ENCODE results near the gene ATP2B3.

ATP2B3 gene

GRCh38 chrX:153517423-153517822, at the start of gene ATP2B3:
Gene ATP2B3 (plus strand): TSS chrX:153517642. CDS start chrX:153536248, 18,606 bp downstream.
- peak in 4 of 58 donors; percentile 3 to 14 (median 10) for DNase-seq

DNA sequence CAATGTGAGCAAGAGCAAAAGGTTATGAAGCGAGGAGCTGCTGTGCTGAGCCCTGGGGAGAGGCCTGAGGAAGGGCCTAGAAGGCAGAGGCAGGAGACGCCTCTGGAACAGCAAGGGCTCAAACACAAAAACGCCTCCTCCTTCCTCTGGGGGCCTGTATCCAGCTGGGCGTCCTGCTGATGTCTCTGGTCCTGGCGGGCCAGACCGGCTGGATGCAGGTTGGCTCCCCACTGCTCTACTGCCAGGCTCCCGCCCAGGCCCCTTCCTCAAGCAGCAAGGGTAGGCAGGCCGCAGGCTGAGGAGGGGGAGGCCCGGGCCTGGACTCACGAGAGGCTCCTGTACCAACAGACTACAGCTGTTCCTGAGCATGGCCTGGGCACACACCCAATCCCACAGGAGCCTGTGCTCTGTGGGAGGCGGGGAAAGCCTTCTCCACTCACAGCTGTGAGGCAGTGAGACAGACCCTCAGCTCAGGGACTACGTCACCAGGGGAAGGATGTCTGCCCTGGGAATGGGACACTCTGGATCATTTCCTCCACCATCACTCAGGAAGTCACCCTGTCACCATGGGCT, 49.3 kb upstream of the ATP2B3 start:
- no peak for DNase-seq

GRCh38 chrX:153469811-153470410, 47.5 kb upstream of the ATP2B3 start:
- DNase-seq: peak in 5 of 58 donors; percentile 52 to 69 (median 56)

DNA sequence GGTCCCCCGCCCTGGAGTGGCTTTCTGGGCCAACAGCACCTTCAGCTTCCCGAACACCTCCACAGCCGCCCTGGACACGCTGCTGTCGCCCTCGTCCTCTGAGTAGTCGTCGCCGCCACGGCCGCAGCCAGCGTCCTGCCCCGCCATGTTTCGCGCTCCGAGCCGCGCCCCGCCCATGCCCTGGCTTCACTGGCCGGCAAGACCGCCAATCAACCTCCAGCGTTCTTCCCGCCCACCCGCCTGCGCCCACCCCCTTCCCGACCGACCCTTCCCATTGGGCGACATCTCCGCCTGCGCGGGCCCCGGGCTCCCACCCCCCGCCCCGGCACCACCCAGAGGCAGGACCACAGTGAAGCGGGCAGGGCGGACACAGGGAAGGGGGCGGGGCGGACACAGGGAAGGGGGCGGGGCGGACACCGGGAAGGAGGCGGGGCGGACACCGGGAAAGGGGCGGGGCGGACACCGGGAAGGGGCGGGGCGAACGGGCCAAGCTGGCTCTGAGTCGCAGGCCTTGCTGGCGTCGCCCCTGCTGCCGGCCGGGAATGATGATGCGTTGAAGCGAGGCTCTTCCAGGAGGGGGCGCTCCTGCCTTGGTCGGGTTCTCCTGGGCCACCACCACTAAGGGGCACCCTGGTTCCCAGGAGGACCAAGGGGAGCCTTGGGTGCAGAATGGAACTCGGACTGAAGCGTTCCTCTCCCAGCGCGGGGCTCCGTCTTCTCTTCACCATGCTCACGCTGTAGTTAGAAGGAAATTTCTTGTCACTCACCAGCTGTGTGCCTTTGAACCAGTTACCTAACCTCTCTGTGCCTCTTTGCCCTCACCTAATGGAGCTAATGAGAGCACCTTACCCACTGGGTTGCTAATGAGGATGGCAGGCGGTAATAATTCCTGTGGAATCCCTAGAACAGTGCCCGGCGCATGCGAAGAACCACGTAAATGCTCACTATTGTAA, 46.8 kb upstream of the ATP2B3 start, which contains the start of gene HAUS7:
HAUS7 (minus strand) TSS at position 166 of the 953 bp plus-strand sequence; CDS start at position 147, 19 bp downstream.
- peak; percentile 38 to 97 (median 88) for DNase-seq

DNA sequence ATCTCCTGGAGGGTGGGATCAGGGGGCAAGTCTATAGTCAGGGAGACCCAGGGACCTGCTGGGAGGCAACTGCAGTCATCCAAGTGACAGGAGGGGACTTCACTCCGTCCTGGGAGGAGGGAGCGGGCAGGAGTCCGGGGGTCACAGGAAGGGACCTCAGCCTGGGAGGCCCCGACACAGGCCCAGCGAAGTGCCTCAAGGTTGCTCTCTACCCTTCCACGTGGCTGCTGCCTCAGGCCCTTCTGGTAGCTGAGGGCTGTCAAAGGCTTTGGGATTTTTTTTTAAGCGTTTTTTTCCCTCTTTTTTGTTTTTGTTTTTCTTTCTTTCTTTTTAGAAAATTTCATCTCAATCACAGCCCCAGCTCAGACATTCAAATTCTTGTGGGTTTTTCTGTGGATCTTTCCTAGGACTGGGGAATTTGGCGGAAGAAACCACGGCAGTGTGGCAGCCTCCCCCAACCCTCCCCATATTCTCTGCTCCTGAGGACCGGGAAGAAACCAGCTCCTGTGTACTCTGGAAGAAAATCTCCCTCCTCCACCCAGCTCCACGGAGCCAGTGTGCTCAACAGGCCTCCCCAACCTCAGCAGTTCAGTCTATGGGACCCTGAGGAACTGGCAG, 45.7 kb upstream of the ATP2B3 start:
- DNase-seq: no peak

- no peak for DNase-seq
Observed at GRCh38 chrX:153473126-153473525, 44.3 kb upstream of the ATP2B3 start.

GRCh38 chrX:153474266-153474665, 43.2 kb upstream of the ATP2B3 start:
- DNase-seq: no peak

DNA sequence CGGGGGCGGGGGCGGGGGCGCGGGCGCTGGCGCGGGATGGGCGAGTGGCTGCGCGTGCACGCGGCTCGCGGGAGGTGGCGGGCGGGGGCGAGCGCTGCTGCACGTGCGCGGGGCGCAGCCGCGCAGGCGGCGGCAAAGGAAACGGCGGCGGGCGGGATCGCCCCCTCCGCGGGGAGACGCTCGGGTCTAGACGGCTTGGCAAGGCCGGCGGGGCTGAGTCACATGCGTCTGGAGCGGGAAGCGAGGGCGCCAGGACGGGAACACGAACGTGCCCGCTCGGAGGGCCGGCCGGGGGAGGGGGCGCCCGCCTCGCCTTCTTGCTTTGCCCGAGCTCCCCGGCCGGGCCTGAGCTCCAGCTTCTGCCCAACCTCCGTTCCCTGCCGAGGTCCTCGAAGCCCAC, 42.7 kb upstream of the ATP2B3 start:
- peak in 34 of 58 donors; percentile 3 to 62 (median 28) for DNase-seq

DNA sequence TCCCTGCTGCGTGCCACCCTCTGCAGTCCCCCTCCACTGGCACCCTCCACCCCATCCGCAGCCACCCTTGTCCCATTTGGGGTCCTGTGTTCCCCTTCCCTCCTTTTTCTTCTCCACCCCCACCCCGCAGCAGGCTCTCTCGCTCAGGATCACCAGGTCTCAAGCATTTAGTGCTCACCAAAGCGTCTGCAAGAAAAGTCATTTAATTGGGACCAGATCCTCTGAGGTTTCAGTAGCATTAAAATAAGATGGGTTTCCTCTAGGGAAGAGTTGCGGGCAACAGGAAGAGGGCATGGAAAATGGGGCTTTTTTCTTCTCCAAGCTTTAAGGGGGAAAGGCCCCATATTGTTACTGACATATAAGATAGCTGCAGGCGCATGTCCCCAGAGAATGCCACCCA, 42.2 kb upstream of the ATP2B3 start:
- DNase-seq: no peak

GRCh38 chrX:153475751-153476281, 41.6 kb upstream of the ATP2B3 start:
- DNase-seq: no peak

- DNase-seq: peak in 2 of 58 donors; percentile 11 to 22
Observed at GRCh38 chrX:153476666-153477363, 40.6 kb upstream of the ATP2B3 start.

- no peak for DNase-seq
Observed at GRCh38 chrX:153477364-153477857, 40.0 kb upstream of the ATP2B3 start.

DNA sequence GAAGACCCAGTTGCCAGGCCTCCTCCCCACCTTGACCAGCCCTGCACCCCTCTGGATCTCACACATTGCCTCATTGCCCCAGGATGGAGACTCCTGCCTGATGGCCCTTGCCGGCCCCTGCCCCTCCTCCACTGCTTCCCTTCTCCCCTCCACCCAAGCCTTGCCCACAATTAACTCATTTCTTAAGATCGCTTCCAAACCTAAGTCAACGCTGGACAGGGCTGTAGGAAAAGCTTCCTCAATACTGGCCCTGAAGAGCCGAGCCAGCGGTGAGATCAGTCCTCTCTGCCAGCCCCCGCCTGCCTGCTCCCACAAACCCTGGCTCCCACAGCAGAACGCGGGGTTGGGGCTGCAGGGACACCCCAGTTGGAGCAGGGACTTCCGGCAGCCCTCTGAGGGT, 39.5 kb upstream of the ATP2B3 start:
- no peak for DNase-seq

DNA sequence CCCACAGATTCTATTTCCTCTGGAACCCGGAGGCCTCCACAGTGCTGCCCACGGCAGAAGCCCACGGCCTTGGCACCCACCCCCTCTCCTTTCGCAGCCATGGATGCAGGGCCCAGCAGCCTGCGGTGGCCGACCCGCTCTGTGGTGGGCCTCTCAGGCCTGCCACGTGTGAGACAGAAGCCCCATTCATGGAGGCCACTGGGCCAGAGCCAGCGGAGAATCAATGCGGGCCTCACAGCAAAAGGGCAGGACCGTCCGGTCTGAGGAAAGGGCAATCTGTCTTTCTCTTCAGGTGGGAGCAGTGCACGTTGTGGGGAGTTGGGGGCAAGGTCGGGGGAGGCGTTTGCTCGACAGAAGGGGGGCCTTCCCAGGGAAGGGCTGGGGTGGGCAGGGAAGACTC, 38.7 kb upstream of the ATP2B3 start:
- DNase-seq: peak in 16 of 58 donors; percentile 3 to 37 (median 12)

GRCh38 chrX:153481043-153481442, 36.4 kb upstream of the ATP2B3 start:
- DNase-seq: no peak

DNA sequence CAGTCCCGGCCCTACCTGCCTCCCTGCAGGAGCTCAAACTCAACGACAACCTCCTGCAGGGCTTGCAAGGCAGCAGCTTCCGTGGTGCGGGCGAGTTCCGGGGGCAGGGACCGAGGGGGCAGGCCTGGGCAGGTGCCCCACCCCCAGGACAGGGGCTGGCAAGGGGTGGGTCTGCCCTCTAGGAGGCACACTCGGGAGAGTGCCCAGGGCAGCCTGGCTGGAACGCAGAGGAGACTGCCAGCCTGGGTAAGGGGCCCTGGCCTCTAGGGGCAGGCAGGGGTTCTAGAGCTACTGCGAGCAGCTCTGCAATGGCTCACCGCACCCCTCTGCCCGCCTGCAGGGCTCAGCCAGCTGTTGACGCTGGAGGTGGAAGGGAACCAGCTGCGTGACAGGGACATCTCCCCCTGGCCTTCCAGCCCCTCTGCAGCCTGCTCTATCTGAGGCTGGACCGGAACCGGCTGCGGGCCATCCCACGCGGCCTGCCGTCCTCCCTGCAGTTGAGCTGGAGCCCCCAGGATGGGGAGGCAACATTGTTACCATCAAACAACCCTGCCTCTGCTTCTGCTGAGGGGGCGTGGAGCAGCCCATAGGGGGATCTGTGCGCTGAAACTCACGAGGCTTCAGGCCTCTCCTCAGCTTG, 34.9 kb upstream of the ATP2B3 start:
- no peak for DNase-seq

DNA sequence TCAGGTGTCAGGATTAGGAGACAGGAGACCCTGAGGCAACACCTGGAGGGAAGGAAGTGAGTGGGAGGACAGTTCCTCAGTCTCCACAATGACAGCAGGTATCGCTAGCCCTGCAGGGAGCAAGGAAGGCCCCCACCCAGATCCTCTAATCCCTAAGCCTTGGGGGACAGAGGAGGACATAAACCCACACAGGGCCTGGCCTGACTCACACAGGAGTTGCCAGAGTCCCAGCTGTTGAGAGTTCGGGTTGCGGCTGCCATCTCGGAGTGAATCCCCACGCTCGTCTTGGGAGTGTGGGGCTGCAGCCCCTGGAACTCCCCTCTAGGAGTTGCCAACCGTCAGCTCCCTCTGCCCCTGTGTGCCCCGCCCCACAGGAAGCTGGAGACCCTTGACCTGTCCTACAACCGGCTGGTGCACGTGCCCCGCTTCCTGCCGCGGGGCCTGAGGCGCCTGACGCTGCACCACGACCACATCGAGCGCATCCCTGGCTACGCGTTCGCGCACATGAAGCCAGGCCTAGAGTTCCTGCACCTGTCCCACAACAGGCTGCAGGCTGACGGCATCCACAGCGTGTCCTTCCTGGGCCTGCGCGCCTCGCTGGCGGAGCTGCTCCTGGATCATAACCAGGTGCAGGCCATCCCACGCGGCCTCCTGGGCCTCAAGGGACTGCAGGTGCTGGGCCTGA, 31.9 kb upstream of the ATP2B3 start:
- no peak for DNase-seq

- DNase-seq: no peak
Observed at GRCh38 chrX:153486171-153486570, 31.3 kb upstream of the ATP2B3 start.

DNA sequence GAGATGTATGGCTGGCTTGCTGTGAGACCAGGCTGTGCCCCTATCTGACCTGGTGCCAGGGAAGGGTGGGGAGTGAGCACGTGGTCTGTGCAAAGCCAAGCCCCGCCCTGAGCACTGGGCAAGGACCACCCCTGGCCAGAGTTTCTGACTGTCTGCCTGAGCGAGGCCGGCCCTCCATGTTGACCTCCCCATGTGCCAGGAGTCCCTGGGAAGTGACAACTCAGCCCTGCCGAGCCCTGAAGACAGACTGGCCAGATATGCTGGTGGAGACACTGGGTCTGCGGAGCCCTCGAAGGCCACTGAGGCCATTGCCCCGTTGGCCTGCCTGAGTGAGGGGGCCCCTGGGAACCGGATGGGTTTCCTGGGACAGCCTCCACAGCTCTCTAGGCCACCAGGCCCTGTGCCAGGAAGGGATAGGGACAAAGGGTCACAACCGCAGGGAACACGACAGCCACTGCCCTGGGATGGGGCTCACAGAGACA, 29.8 kb upstream of the ATP2B3 start:
- DNase-seq: no peak

Measured in anterior cingulate cortex (tissue), 58 donors.